ENCODE measurements around the gene TNC.

- TF ChIP-seq PML (IDR thresholded peaks at IDR 0.05; ENCODE audit: low read length) (no peak), SREBF1 (IDR thresholded peaks at IDR 0.05; ENCODE audit: low read length) (no peak), CHD1 (IDR thresholded peaks at IDR 0.05; ENCODE audit: low read depth, low read length) (no peak), ZSCAN29 (IDR thresholded peaks at IDR 0.05) (no peak), IKZF1 (conservative IDR thresholded peaks at IDR 0.05) (no peak), JUNB (IDR thresholded peaks at IDR 0.05) (no peak), BHLHE40 (IDR thresholded peaks at IDR 0.05; ENCODE audit: borderline replicate concordance in 1 of 2, low read depth in 2 of 2, low read length in 1 of 2) (no peak), CTCF (IDR thresholded peaks at IDR 0.05 in 2 of 3, conservative IDR thresholded peaks at IDR 0.05 in 1 of 3; ENCODE audit: control insufficient read depth in 2 of 3, extremely low read depth in 1 of 3, insufficient read depth in 1 of 3, low read depth in 3 of 3, low read length in 3 of 3) (no peak), KAT2A (conservative IDR thresholded peaks at IDR 0.05; ENCODE audit: control insufficient read depth, low read depth, low read length) (no peak), RFX5 (IDR thresholded peaks at IDR 0.05; ENCODE audit: low read depth, low read length) (no peak), TAF1 (IDR thresholded peaks at IDR 0.05; ENCODE audit: borderline replicate concordance, low read depth, low read length) (no peak), EP300 (IDR thresholded peaks at IDR 0.05; ENCODE audit: borderline replicate concordance in 1 of 2, control insufficient read depth in 1 of 2, low read depth in 2 of 2, low read length in 2 of 2) (no peak), ZNF217 (IDR thresholded peaks at IDR 0.05) (no peak)
Measured at GRCh38 chr9:115164511-115164974, 46.6 kb upstream of the TNC start.
